Thymus (tissue), 11 donors: Measurements from ENCODE around the gene OR8H1. TPM values are rescaled to one million over a fixed set of nuclear protein-coding genes. Genes with fewer than 3 reads are reported as not detected.

Experiments used
- DNase-seq, 9 donors: peaks; one replicate each; pipeline ENCODE4 v3.0.0-alpha.2; 2013; ENCODE audit warnings: low spot score in 9 of 9, low read depth in 6 of 9, missing footprints in 1 of 9
- H3K27ac ChIP-seq, 2 donors: one replicate each; pipeline ENCODE4 v1.5.1; 2013; ENCODE audit warnings: control low read depth in 1 of 2, low read depth in 1 of 2, low read length in 1 of 2, mild to moderate bottlenecking in 1 of 2, moderate library complexity in 1 of 2
- H3K27me3 ChIP-seq, 2 donors: one replicate each; pipeline ENCODE4 v1.5.1; 2013; ENCODE audit warnings: low read length in 1 of 2; ENCODE audit not compliant: control insufficient read depth in 2 of 2, insufficient read depth in 1 of 2
- H3K36me3 ChIP-seq, 2 donors: one replicate each; pipeline ENCODE4 v1.5.1; 2013; ENCODE audit warnings: low read length in 1 of 2, mild to moderate bottlenecking in 1 of 2, moderate library complexity in 1 of 2; ENCODE audit not compliant: control insufficient read depth in 2 of 2, insufficient read depth in 2 of 2
- H3K4me1 ChIP-seq, 2 donors: one replicate each; pipeline ENCODE4 v1.5.1; 2013; ENCODE audit warnings: low read length in 2 of 2; ENCODE audit not compliant: control insufficient read depth in 2 of 2, insufficient read depth in 2 of 2
- H3K4me3 ChIP-seq, 2 donors: one replicate each; pipeline ENCODE4 v1.5.1; 2013; ENCODE audit warnings: low read length in 2 of 2, control low read depth in 1 of 2, mild to moderate bottlenecking in 1 of 2
- H3K9me3 ChIP-seq, 2 donors: one replicate each; pipeline ENCODE4 v1.5.1; 2013; ENCODE audit warnings: low read length in 1 of 2, mild to moderate bottlenecking in 1 of 2; ENCODE audit not compliant: control insufficient read depth in 2 of 2, insufficient read depth in 1 of 2
- polyA plus RNA-seq: library from polyadenylated mRNA; stranded (reverse); fragments of 200-250 nt; gene quantifications from one replicate; pipeline ENCODE4 v1.2.3, GENCODE V29; 2013
- total RNA-seq: library from RNA; stranded (reverse); fragments of 120-200 nt; gene quantifications from one replicate; pipeline ENCODE4 v1.2.4, GENCODE V29; 2013
- donor health status: healthy.

The OR8H1 gene
- total and polyA plus RNA-seq, 2 donors, result not detected

DNA sequence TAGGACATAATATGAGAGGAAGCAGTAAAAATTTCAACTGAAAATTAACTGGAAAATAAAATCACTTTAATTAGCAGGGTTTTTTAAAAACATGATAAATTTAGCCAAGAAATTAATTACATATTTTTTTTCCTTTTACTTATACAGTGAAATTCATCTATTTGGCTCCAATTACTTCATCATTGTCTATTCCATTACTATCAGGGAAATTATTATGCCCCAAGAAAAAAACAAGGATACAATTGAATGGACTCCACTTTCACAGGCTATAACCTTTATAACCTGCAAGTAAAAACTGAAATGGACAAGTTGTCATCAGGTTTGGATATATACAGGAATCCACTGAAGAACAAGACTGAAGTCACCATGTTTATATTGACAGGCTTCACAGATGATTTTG lies 40.1 kb downstream of the OR8H1 start, which contains the start of gene OR5T3:
TSS of gene OR5T3 (plus strand) at position 301 of the 400 bp plus-strand sequence. CDS start at position 301, 0 bp downstream.
- no peaks in the 10 kb centered on the region for H3K36me3 ChIP-seq
- H3K9me3 ChIP-seq, result peaks cover 0 to 2% of the 10 kb centered on the region in 2 donors
- H3K4me3 ChIP-seq, result no peak within 1 kb of the TSS
- no peak for DNase-seq
- H3K27me3 ChIP-seq, result no peaks in the 10 kb centered on the region
- no peak within 1 kb of the TSS for H3K27ac ChIP-seq
- no peaks in the 10 kb centered on the region for H3K4me1 ChIP-seq

Other genes with a start within 250 kb of the OR8H1 start
- not detected for gene OR8I2, start 198.9 kb downstream of the OR8H1 start, total RNA-seq
- not detected for gene OR8I2, start 198.9 kb downstream of the OR8H1 start, polyA plus RNA-seq
- not detected for gene OR8H2, start 188.6 kb downstream of the OR8H1 start, total RNA-seq
- gene OR8H2, start 188.6 kb downstream of the OR8H1 start, polyA plus RNA-seq, result not detected
- not detected for gene OR8H3, start 169.9 kb downstream of the OR8H1 start, total RNA-seq
- gene OR8H3, start 169.9 kb downstream of the OR8H1 start, polyA plus RNA-seq, result not detected
- not detected for gene OR8J3, start 152.1 kb downstream of the OR8H1 start, total RNA-seq
- not detected for gene OR8J3, start 152.1 kb downstream of the OR8H1 start, polyA plus RNA-seq
- gene OR8K5, start 131.9 kb downstream of the OR8H1 start, total RNA-seq, result not detected
- gene OR8K5, start 131.9 kb downstream of the OR8H1 start, polyA plus RNA-seq, result not detected
- gene OR5J2, start 115.6 kb downstream of the OR8H1 start, total RNA-seq, result not detected
- 0.02 TPM for gene OR5J2, start 115.6 kb downstream of the OR8H1 start, polyA plus RNA-seq
- not detected for gene OR5T2, start 58.0 kb downstream of the OR8H1 start, total RNA-seq
- gene OR5T2, start 58.0 kb downstream of the OR8H1 start, polyA plus RNA-seq, result not detected
- not detected for gene OR5T3, start 40.0 kb downstream of the OR8H1 start, total RNA-seq
- gene OR5T3, start 40.0 kb downstream of the OR8H1 start, polyA plus RNA-seq, result not detected
- gene OR5T1, start 18.1 kb downstream of the OR8H1 start, total RNA-seq, result not detected
- gene OR5T1, start 18.1 kb downstream of the OR8H1 start, polyA plus RNA-seq, result not detected
- not detected for gene OR8K3, start 22.9 kb upstream of the OR8H1 start, total RNA-seq
- gene OR8K3, start 22.9 kb upstream of the OR8H1 start, polyA plus RNA-seq, result not detected
- gene OR8K1, start 53.8 kb upstream of the OR8H1 start, total RNA-seq, result not detected
- not detected for gene OR8K1, start 53.8 kb upstream of the OR8H1 start, polyA plus RNA-seq
- gene OR8J1, start 62.0 kb upstream of the OR8H1 start, total RNA-seq, result not detected
- gene OR8J1, start 62.0 kb upstream of the OR8H1 start, polyA plus RNA-seq, result not detected
- not detected for gene OR8U1, start 83.4 kb upstream of the OR8H1 start, total RNA-seq
- gene OR8U1, start 83.4 kb upstream of the OR8H1 start, polyA plus RNA-seq, result not detected
- gene OR5AL1, start 120.4 kb upstream of the OR8H1 start, total RNA-seq, result not detected
- not detected for gene OR5AL1, start 120.4 kb upstream of the OR8H1 start, polyA plus RNA-seq
- gene OR5M3, start 181.1 kb upstream of the OR8H1 start, total RNA-seq, result not detected
- not detected for gene OR5M3, start 181.1 kb upstream of the OR8H1 start, polyA plus RNA-seq
- gene OR5M8, start 199.1 kb upstream of the OR8H1 start, total RNA-seq, result not detected
- gene OR5M8, start 199.1 kb upstream of the OR8H1 start, polyA plus RNA-seq, result not detected